MM.1S (cell line): ENCODE data around the gene TSHZ2.

Experiments used
- DNase-seq: peaks from one replicate; pipeline ENCODE4 v3.0.0-alpha.2; 2015
- H2AFZ ChIP-seq: fragments of 300-600 bp; sonication (generic); 2 replicates; pipeline ENCODE4 v1.6.0; 2016; ENCODE audit warnings: antibody characterized with exemption, low read length
- H3F3A ChIP-seq: fragments of 300-600 bp; sonication (generic); 2 replicates; pipeline ENCODE4 v1.6.1; 2016; ENCODE audit warnings: mild to moderate bottlenecking, antibody characterized with exemption, low read length, moderate library complexity, mixed read lengths; ENCODE audit not compliant: insufficient read depth
- H3K27ac ChIP-seq: fragments of 300-600 bp; sonication (generic); 2 replicates; pipeline ENCODE4 v1.5.1; 2016; ENCODE audit warnings: mild to moderate bottlenecking, low read length
- H3K27me3 ChIP-seq: fragments of 300-600 bp; sonication (generic); replicated peaks from 2 replicates; pipeline ENCODE4 v1.6.0; 2016; ENCODE audit warnings: low read length; ENCODE audit not compliant: insufficient read depth
- H3K36me3 ChIP-seq: fragments of 300-600 bp; sonication (generic); replicated peaks from 2 replicates; pipeline ENCODE4 v1.6.1; 2016; ENCODE audit warnings: mild to moderate bottlenecking, low read length, mixed read lengths; ENCODE audit not compliant: insufficient read depth
- H3K4me1 ChIP-seq: fragments of 300-600 bp; sonication (generic); 2 replicates; pipeline ENCODE4 v1.6.1; 2016; ENCODE audit warnings: low read length, mixed read lengths
- H3K4me2 ChIP-seq: fragments of 300-600 bp; sonication (generic); 2 replicates; pipeline ENCODE4 v1.6.0; 2016; ENCODE audit warnings: low read depth, low read length
- H3K4me3 ChIP-seq: fragments of 300-600 bp; sonication (generic); 2 replicates; pipeline ENCODE4 v1.5.1; 2016; ENCODE audit warnings: low read length, mixed read lengths
- H3K79me2 ChIP-seq: fragments of 300-600 bp; sonication (generic); 2 replicates; pipeline ENCODE4 v1.6.1; 2016; ENCODE audit warnings: mixed run types, low read length, mixed read lengths
- H3K9ac ChIP-seq: fragments of 300-600 bp; sonication (generic); 2 replicates; pipeline ENCODE4 v1.6.1; 2016; ENCODE audit warnings: low read length, mixed read lengths
- H3K9me2 ChIP-seq: fragments of 300-600 bp; sonication (generic); replicated peaks from 2 replicates; pipeline ENCODE4 v1.6.1; 2016; ENCODE audit warnings: mild to moderate bottlenecking, low read length, mixed read lengths; ENCODE audit not compliant: insufficient read depth
- H3K9me3 ChIP-seq: fragments of 300-600 bp; sonication (generic); replicated peaks from 2 replicates; pipeline ENCODE4 v1.6.1; 2016; ENCODE audit warnings: mild to moderate bottlenecking, low read length, mixed read lengths; ENCODE audit not compliant: insufficient read depth
- H4K20me1 ChIP-seq: fragments of 300-600 bp; sonication (generic); 2 replicates; pipeline ENCODE4 v1.6.1; 2016; ENCODE audit warnings: mild to moderate bottlenecking, low read length, moderate library complexity, mixed read lengths; ENCODE audit not compliant: insufficient read depth
- CTCF ChIP-seq: fragments of 300-600 bp; sonication (generic); IDR thresholded peaks from 2 replicates; pipeline ENCODE4 v1.5.1; 2016; ENCODE audit warnings: antibody characterized with exemption, low read length, mixed read lengths
- EZH2 ChIP-seq: fragments of 300-600 bp; sonication (generic); optimal IDR thresholded peaks from 2 replicates; pipeline ENCODE3; 2017; ENCODE audit warnings: low read depth, mild to moderate bottlenecking, antibody characterized with exemption, low read length, mixed read lengths
- EZH2phosphoT487 ChIP-seq: fragments of 300-600 bp; sonication (generic); IDR thresholded peaks from 2 replicates; pipeline ENCODE4 v1.6.1; 2018; ENCODE audit warnings: antibody characterized with exemption, low read length

TSHZ2 gene

DNA sequence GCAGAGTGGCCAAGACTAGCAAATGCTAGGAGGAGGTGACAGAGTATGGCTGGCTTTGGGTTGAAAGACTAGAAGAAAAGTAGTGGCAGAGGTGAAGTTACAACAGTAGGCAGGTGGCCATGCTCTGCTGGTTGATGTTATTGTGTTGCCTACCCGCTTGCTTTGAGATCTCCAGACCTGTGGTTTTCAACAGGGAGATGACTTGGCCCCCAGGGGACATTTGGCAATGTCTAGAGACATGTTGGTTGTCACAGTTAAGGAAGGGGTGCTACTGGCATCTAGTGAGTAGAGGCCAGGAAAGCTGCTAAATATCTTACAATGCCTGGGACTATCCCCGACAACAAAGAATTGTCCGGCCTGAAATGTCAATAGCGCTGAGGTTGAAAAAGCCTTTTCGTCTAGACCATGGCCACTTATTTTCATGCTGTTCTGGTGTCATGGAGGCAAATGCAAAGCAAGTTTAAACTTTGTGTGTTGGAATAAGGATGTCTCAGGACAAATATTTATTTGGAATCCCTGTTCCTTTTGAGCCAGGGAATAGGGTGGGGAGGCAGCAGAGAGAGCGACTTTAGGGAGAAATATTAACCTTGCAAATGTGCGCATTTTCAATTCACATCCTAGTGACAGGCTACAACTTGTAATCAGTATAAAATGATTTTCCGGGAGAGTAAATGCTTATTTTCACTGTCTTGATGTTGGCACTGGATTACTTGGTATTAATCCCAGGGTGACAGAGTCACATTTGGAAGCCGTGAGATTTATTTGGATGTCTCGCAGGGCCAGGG is 417.6 kb downstream of the TSHZ2 start:
- Histone ChIP-seq H3K9me2 (no peaks in the 10 kb centered on the region), H3K79me2 (no peaks in the 10 kb centered on the region), H3F3A (no peaks in the 10 kb centered on the region), H3K27ac (no peak overlapping the region), H3K9me3 (no peaks in the 10 kb centered on the region), H3K4me1 (no peaks in the 10 kb centered on the region), H3K9ac (no peak overlapping the region), H2AFZ (no peak overlapping the region), H3K4me2 (no peak overlapping the region), H3K27me3 (no peaks in the 10 kb centered on the region), H4K20me1 (no peaks in the 10 kb centered on the region), H3K36me3 (no peaks in the 10 kb centered on the region), H3K4me3 (no peak overlapping the region)
- no peak for DNase-seq
- no peak for TF ChIP-seq EZH2phosphoT487
- TF ChIP-seq EZH2, result no peak
- no peak for TF ChIP-seq CTCF

DNA sequence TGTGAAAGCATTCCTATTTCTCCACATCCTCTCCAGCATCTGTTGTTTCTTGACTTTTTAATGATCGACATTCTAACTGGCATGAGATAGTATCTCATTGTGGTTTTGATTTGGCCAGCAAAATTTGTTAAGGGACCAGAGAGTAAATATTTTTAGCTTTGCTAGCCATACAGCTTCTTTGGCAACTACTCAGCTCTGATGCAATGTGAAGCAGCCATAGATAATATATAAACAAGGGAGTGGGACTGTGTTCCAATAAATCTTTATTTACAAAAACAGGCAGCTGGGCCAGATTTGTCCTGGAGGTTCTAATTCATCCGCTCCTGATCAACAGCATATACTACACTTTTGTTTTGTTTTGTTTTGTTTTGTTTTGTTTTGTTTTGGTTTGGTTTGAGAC is 418.6 kb downstream of the TSHZ2 start:
- no peak for DNase-seq
- no peaks in the 10 kb centered on the region for H4K20me1 ChIP-seq
- TF ChIP-seq CTCF, result no peak
- no peak for TF ChIP-seq EZH2phosphoT487
- TF ChIP-seq EZH2, result no peak

GRCh38 chr20:53394433-53394832 is 422.3 kb downstream of the TSHZ2 start:
- no peaks in the 10 kb centered on the region for H3F3A ChIP-seq
- no peaks in the 10 kb centered on the region for H3K36me3 ChIP-seq
- H3K9ac ChIP-seq, result no peak overlapping the region
- no peak overlapping the region for H3K27ac ChIP-seq
- H3K79me2 ChIP-seq, result no peaks in the 10 kb centered on the region
- H3K4me2 ChIP-seq, result no peak overlapping the region
- H3K4me3 ChIP-seq, result no peak overlapping the region
- no peak for DNase-seq
- H3K9me2 ChIP-seq, result no peaks in the 10 kb centered on the region
- no peaks in the 10 kb centered on the region for H3K27me3 ChIP-seq
- no peaks in the 10 kb centered on the region for H3K9me3 ChIP-seq
- H4K20me1 ChIP-seq, result no peaks in the 10 kb centered on the region
- H2AFZ ChIP-seq, result no peak overlapping the region
- TF ChIP-seq CTCF (no peak), EZH2phosphoT487 (no peak), EZH2 (no peak)
- H3K4me1 ChIP-seq, result no peaks in the 10 kb centered on the region

More for the DNA sequence above, 418.6 kb downstream of the TSHZ2 start:
- no peaks in the 10 kb centered on the region for H3K9me2 ChIP-seq
- H3K9ac ChIP-seq, result no peak overlapping the region
- H3K4me3 ChIP-seq, result no peak overlapping the region
- H2AFZ ChIP-seq, result no peak overlapping the region
- no peaks in the 10 kb centered on the region for H3K4me1 ChIP-seq
- no peaks in the 10 kb centered on the region for H3F3A ChIP-seq
- H3K4me2 ChIP-seq, result no peak overlapping the region
- no peaks in the 10 kb centered on the region for H3K27me3 ChIP-seq
- H3K9me3 ChIP-seq, result no peaks in the 10 kb centered on the region
- no peak overlapping the region for H3K27ac ChIP-seq
- H3K36me3 ChIP-seq, result no peaks in the 10 kb centered on the region
- no peaks in the 10 kb centered on the region for H3K79me2 ChIP-seq
